Eye (tissue), 1 donor: ENCODE data around the gene ZNF764.

Experiments
- DNase-seq: peaks from one replicate; pipeline ENCODE4 v3.0.0-alpha.2; 2015

The ZNF764 gene

DNA sequence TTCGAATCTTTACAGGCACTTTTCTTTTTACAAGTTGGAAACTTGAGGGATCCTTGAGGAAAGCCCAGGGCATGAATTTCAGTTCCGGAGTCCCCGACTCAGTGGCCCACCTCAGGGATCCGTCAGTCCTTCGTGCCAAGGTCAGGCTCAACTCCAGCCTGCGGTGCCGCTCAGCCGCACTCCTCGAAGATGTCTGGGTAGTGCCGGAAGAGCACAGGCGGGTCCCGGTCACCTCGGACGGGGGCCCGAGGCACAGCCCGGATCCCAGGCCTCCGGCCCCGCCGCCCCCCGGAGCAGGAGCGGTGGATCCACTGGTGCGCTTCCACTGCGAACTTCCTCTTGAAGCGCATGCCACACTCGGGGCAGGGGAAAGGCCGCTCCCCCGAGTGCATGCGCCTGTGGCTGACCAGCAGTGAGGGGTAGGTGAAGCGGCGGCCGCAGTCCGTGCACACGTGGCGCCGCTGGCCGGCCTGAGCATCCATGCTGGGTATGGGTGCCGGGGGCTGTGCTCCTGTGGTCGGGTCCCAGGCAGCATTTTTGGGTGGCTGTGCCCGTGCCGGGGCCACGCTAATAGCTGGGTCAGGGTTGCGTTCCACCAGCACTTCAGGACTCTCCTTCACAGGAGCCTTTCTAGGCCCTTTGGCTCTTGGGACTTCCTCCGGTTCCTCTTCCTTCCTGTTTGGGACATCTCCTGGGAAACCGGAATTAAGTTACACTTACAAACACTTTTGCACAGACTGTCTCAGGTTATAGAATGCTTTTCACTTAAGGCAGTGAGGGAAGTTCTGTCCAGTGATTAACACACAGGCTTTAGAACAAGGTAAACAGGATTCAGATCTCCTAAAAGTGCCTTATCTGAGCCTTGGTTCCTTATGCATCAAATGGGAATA, 11.8 kb upstream of the ZNF764 start:
- DNase-seq, result no peak

DNA sequence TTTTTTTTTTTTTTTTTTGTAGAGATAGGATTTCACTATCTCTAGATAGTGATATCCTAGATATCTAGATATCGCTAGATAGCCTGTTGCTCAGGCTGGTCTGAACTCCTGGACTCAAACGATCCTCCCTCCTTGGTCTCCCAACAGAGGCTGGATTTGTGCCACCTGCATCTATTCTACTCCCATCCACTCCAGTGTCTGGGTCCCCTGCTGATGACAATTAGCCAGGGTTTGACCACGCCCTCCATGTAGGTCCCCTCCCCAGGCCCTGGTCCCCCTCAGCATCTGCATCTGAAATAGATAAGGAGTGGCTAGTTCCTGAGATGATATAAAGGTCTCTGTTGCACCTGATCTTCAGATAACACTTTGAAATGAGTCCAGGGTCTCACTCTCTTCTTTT, 11.1 kb upstream of the ZNF764 start:
- DNase-seq, result no peak

DNA sequence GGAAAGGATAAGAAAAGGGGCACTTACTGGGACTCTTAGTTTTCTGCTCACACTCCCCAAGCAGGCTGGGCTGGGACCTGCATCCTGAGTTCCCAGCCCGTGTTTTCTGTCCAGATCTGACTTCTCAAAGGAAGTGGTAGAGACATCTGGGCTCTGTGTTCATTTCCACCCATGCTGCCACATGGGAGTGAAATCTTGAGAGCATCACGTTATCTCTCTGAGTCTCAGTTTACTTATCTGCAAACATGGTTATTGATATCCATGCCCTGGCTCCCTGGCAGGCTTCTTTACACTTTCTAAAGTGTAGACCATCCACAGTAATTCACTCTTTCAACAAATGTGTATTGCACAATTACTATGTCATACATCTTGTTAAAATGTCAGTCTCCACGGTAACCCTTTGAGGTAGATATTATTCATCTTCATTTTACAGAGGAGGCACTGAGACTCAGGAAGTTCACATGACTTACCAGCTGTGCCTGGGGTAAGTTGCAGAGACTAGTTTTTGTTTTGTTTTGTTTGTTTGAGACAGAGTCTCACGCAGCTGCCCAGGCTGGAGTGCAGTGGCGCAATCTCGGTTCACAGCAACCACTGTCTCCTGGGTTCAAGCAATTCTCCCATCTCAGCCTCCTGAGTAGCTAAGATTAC, 9.9 kb upstream of the ZNF764 start:
- no peak for DNase-seq

DNA sequence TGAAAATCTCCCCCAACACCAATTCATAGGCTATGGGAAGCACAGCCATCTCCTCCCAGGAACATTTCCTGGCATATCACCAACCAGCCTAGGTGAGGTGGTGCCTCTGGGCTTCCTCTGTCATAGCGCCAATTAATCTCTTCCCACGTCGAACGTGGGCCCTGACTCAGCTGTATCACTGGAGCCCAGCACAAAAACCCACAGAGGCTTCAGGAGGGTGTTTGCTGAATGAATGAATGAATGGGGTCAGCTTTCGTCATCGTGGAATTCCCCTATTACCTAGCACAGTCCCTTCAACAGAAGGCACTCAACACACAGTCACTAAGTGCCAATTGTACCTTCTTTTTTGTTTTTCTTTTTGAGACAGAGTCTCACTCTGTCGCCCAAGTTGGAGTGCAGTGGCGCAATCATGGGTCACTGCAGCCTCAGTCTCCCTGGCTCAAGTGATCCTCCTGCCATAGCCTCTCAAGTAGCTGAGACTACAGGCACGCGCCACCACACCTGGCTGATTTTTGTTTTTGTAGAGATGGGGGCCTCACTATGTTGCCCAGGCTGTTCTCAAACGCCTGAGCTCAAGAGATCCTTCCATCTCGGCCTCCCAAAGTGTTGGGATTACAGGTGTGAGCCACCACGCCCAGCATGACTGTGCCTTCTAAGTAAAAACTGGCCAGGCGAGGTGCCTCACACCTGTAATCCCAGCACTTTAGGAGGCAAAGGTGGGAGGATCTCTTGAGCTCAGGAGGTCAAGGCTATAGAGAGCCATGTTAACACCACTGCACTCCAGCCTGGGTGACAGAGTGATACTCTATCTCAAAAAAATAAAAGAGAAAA, 9.2 kb upstream of the ZNF764 start:
- no peak for DNase-seq

DNA sequence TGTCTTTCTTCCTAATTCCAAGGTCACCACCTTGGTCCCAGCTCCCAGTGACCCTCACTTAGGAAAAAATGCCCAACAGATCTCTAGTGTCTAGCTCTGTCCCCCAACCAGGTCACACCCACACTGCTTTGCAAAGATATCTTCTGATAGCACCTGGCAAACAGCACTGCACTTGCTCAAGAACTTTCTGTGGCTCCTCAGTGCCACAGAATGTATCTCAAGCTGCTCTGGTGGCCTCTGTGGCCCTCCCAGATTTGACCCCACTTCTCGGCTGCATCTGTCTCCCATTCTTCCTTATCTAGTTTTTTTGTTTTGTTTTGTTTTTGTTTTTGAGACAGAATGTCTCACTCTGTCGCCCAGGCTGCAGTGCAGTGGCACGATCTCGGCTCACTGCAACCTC, 8.4 kb upstream of the ZNF764 start:
- no peak for DNase-seq

DNA sequence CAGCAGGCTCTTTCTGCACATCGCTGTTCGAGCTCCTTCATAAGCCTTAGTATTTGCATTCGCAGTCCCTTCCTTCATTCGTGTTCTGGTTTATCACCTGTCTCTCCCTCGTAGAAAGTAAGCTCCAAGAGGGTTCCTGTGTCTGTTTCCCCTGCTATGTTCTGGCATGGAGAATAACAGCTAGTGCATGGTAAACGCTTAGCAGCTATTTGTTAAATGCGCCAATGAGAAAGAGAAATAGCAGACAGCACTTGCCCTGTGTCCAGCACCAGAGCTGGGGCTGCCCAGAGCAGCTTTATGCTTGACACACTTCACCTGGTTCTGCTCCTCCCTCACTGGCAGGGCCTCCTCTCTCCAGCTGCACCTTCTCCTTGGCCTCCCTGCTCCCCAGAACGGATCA, 7.8 kb upstream of the ZNF764 start:
- DNase-seq, result no peak

DNA sequence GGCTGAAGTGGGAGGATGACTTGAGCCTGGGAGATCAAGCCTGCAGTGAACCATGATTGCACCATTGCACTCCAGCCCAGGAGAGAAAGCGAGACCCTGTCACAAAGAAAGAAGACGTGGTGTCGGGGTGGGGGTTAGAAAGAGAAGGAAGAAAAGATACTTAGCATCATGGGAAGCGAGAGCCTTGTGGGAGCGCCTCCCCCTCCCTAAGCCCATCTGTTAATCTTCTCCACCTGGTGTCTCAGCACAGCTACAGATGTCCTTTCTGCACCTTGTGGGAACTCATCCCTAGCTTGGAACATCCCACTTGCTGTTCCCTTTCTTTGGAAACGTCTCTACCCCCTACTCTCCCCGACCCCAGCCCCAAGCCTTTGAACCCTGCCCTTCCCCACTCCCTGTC, 7.4 kb upstream of the ZNF764 start:
- DNase-seq, result no peak

DNA sequence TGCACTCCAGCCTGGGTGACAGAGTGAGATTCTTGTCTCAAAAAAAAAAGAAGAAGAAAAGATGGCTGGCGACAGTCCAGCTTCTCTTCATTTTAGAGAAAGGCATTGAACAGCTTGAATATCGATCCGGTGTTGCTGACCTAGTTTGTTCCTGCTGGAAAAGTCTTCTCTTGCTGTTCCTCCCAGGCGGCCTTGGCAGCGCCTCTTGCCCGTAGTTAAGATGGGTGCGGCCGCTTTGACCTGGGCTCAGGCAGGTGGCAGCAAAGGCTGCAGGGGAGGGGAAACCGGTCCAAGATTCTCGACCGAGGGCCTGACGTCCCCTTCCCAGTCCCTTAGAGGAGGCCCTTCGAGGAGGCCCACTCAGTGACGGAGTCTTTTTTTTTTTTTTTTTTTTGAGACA, 3.8 kb upstream of the ZNF764 start:
- no peak for DNase-seq

DNA sequence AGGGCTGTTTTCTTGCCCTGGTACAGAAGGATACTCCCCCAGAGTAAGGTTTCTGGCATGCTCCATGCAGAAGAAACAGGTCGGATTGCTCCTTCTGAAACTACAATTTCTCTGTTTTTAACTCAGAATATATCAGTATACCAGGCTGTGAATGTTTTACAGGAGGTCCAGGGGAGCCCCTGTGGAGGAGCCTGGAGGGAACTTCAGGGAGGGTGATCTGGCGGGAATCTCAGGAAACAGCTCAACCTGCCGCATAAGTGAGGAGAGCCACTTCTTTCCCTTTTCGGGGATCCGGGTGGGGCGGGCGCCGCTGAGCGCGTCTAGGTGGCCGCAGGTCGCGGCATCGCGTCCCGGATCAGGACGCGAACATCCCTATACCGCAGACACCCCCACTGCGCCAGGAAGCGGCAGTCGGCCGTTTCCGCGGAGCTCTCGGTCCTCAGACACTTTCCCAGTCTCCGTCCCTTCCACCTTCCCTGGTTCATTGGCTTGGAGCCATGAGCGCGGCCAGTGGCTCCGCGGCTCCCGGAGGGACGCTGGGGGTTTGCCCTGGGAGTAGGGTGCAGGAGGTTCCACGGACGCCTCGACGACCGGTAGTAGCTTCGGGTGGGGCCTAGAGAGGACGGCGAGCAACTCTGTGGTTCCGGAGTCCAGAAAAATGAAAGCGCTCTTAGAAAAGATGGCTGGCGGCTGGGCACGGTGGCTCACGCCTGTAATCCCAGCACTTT, 3.1 kb upstream of the ZNF764 start:
- no peak for DNase-seq

DNA sequence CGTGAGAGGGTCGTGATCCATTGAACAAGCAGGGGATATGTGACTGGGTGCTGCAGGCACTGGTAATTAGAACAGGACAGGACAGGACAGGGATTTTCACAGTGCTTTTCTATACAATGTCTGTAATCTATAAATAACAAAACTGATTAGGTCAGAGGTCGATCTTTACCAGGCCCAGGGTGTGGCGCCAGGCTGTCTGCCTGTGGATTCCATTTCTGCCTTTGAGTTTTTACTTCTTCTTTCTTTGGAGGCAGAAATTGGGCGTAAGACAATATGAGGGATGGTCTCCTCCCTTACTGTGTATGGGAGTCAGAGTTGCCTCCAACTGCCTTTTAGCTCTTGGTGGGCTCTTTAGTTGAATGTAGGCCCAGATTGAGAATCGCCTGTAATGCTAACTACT, 1.5 kb upstream of the ZNF764 start:
- no peak for DNase-seq

DNA sequence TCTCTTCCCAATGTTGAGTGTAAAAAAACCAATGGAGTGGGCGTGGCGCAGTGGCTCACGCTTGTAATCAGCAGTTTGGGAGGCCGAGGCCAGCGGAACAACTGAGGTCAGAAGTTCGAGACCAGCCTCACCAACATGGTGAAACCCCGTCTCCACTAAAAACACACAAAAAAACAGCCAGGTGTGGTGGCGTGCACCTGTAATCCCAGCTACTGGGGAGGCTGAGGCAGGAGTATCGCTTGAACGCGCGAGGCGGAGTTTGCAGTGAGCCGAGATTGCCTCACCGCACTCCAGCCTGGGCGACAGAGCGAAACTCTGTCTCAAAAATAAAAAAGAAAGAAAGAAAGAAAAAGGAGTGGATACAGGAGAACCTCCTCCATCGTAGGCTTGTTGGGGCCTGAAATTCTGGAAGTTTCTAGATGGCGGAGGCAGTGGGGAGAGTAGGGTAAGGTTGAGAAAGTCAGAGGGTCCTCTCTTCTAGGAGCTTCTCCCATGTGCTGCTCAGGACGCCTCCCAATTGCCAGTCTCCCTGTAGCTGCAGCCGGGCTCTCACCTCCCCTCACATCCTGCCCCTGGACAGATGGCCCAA, 709 bp upstream of the ZNF764 start:
- no peak for DNase-seq

DNA sequence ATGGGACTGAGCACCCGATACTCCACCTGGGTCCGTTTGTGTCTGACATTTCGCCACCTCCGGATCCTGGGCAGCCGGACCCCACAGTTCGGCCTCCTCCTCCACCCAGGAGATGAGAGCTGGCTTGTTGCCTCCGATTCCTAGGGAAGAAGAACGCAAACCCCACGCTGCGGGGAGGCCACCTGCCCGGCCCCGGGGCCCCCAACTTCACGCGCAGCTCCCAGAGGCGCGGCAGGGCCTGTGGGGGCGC, 542 bp downstream of the ZNF764 start:
- no peak for DNase-seq

DNA sequence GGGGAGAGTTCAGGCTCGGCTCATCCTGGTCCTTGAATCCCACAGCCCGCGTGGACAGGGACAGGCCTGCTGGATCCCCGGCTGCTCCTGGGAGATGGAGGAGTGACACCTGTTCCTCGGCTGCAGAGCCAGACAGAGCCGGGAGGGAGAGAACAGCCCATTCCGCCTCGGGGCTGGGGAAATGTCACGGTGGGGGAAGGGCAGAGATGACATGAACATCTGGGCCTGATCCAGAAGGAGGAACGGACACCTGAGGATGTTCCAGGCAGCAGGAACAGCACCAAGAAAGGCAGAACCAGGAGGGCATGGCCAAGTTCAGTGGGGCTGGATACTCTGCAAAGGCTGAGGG, 2.1 kb downstream of the ZNF764 start:
- peak; percentile 12 for DNase-seq

DNA sequence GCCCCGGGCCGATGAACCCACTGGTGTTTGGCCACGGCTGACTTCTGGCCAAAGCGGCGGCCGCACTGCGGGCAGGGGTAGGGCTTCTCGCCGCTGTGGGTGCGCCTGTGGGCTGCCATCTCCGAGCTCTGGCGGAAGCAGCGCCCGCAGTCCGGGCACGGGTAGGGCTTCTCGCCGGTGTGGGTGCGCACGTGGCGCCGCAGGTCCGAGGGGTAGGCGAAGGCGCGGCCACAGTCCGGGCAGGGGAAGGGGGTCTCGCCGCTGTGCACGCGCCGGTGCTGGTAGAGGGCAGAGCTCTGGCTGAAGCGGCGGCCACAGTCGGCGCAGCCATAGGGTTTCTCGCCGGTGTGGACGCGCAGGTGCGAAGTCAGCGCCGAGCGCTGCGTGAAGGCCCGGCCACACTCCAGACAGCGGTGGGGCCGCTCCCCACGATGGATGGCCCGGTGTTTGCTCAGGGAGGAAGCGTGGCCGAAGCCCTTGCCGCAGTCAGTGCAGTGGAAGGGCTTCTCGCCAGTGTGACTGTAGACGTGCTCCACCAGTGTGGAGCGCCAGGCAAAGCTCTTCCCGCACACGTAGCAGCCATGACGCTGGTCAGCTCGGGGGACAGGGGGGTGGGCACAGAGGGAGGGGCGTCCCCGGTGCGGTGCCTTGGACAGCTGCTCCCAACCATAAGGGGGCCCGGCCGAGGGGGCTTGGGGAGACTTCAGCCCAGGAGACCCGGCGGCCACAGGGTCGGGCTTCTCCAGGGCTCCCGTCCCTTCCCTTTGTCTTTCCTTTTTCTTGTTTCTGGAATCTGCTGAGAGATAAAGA, 2.7 kb downstream of the ZNF764 start:
- no peak for DNase-seq

DNA sequence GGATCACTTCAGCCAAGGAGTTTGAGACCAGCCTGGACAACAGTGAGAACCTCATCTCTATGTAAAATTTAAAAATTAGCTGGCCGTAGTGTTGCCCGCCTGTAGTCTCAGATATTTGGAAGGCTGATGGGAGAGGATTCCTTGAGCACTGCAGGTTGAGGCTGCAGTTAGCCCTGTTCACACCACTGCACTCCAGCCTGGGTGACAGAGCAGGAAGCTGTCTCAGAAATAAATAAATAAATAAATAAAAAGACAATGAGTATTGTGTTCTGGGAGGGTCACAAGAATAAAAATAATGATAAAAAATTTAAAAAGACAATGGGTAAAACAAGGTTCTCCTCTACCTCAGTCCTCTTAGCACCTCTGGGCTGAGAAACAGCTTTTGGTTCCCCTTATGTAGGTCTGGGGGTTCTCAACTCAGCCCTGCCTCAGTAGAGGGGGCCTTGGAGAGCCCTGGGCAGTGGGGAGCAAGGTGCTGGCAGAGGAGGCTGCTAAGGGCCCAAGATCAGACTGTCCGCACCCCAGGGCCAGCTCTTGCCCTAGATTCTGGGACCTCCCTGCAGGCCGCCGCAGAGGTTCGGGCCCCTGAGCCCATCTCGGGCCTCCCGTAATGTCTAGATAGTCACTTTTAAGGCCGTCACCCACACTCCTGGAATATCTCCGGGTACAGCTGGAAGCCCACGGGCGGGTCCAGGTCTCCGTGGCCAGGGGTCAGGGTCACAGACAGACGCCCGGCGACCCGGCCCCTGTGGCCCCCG, 3.4 kb downstream of the ZNF764 start:
- no peak for DNase-seq

DNA sequence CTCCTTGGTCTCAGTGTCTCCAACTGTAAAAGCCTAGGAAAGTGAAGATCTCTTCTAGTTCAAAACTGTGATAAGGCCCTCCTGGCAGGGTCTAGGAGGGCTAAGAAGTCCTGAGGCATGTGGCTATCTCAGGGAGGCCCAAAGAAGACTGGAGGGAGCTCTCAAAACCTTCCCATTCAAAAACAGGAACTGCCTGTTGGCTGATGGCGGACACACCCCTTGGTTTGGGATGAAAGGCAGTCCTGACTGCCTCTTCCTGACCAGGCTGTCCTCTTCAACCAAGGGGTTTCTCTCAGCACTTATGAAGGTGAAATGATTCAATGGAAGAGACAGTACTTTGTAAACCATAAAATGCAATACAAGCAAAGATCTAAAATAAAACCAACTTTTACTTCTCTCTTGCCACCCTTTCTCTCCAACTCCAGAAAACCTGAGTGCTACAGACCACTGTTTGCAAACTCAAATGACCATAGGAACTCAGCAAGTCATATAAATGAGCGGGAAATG, 4.7 kb downstream of the ZNF764 start:
- DNase-seq, result no peak

DNA sequence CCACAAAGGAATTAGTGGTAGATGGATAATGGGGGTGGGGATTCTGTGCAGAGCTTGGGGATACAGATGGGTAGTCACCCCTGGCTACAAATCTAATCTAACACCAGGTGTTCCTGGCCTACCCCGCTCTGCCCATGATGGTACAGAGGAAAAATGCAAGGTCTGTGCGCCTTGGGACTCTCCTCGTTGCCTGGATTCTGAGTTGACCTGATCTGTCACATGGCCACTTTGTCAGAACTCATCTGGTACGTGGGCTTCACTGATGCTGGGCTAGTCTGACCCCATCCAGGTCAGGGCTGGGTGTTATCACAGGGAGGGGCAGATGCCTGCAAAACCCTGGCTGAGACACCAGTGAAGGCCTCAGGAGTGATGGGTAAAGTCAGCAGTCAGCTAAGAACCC, 5.2 kb downstream of the ZNF764 start:
- DNase-seq, result no peak

DNA sequence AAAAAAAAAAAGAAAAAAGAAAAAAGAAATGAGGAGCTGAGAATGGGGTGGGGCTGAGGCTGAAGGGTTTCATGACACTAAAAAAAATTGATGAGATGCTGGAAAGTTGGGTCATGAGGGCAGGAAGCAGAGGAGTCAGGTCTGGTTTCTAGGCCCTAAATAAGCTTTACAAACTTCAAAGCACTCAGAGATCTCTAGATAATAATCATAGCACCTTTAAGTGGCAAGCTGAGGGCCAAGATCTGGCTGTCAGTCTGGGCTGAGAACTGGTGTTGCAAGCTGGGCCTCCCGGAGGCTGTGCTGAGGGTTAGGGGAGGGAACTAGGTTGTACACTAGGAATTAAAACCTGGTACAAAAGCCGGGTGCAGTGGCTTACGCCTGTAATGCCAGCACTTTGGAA, 6.4 kb downstream of the ZNF764 start:
- DNase-seq, result no peak

DNA sequence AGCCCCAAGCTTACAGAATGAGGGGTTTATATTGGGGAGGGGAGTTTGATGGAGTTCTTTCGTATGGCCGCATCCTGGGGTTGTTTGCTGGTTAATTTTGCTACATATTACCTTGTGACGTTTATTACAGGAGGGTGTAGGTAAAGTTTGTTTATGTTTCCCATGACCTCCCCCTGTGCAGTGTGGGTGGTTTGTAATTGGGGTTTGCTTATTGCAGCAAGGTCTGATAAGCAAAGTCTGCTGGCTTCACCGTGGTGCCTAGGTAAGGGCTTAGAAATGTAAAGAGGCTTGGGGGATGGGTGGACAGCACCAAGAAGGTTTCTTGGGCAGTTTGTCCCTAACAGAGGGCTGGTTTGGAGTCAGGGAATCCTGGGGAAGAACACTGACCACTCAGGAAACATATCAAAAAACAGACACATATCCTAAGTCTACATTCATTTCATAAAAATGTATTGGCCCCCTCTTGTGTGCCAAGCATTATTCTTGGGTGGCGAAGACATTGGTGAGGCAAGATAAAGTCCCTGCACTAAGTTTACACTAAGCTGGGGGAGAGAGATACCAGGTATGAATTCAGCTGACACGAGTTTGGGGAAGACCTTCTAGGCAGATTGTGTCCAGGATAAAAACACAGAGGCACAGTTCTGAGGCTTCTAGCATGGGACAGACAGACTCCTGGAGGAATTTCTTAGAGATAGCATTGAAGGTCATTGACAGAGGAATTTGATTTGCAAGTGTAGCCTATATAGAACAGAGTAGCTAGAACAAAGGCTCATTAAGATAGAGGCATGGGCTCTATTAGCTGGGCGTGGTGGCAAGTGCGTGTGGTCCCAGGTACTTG, 9.5 kb downstream of the ZNF764 start:
- DNase-seq, result no peak

DNA sequence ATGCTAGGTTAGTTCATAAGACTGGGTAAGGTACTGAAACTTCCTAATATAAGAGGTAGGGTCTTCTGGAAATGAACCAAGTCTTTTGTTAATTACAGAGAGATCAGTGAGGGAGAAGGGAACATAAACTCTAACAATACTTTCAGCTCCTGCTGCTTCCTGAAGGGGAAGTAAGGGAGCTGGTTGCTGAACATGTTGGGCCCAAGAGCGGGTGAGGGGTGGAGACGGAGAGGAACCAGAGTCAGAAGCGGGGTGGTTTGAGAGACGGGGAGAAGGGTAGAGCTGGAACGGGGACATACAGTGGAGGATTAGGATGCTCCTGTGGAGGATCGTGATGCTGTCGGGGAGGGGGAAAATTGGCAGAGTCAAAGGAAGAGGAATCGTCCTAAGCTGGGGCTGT, 12.1 kb downstream of the ZNF764 start:
- DNase-seq, result no peak
